Ishikawa (cell line): ENCODE results near the gene COPB1.

Experiments used
- CEBPB ChIP-seq: IDR thresholded peaks from 2 replicates; pipeline ENCODE4 v1.6.1; 2012
- EP300 ChIP-seq: IDR thresholded peaks from 2 replicates; pipeline ENCODE4 v1.6.1; 2012; ENCODE audit warnings: borderline replicate concordance
- RAD21 ChIP-seq: IDR thresholded peaks from 2 replicates; pipeline ENCODE4 v1.6.1; 2012; ENCODE audit warnings: low read depth
- ZBTB7A ChIP-seq: IDR thresholded peaks from 2 replicates; pipeline ENCODE4 v1.6.1; 2012; ENCODE audit warnings: low read depth
- TF ChIP-seq, protein P1 (sequence below): IDR thresholded peaks from 2 replicates; pipeline ENCODE4 v1.6.1; 2012

DNA sequence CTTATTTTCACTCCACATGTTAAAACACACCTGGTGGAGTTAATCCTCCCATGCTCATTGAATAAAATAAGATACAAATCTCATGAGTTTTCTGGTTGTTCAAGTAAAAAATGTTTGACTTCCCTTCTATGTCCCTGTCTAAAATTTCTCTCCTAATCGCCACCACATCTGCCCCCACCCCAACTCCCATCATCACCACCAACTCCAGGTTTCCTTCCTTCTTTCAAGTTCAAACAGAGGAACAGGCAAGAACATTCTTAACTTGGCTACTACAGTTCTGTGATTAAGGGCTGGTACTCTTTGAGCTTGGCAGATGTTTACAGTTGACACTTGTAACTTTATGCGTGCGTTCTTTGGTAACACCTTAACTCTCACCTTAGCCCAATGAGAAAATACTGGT, 29.7 kb upstream of the COPB1 start:
- TF ChIP-seq EP300 (no peak), RAD21 (no peak), CEBPB (no peak), ZBTB7A (no peak)
- TF ChIP-seq, protein P1, sequence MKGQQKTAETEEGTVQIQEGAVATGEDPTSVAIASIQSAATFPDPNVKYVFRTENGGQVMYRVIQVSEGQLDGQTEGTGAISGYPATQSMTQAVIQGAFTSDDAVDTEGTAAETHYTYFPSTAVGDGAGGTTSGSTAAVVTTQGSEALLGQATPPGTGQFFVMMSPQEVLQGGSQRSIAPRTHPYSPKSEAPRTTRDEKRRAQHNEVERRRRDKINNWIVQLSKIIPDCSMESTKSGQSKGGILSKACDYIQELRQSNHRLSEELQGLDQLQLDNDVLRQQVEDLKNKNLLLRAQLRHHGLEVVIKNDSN = no peak
